ENCODE measurements around the gene INHBB.

INHBB gene

DNA sequence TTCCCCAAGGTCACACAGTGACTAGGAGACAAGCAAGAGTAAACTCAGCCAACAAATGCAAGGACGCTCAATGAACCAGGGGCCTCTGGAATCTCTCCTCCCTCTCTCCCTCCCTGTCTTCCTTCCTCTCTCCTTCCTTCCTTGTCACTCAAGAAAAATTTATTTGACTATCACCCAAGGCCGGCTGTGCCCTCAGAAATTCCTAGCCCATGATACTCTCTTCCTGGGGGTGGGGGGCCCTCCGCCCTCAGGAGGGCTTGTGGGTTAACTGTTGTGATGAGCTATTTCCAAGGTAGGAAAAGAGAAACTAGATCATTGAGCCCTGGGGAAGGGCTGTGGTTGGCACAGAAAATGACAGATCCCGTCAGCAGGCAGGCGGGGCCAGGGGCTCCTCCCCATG is 21.7 kb downstream of the INHBB start:
- H3K27ac ChIP-seq, result no peak overlapping the region

GRCh38 chr2:120368086-120368485 is 22.1 kb downstream of the INHBB start:
- TF ChIP-seq ZFX (IDR thresholded peaks at IDR 0.05; ENCODE audit: borderline replicate concordance), result no peak
- TF ChIP-seq, protein P1, sequence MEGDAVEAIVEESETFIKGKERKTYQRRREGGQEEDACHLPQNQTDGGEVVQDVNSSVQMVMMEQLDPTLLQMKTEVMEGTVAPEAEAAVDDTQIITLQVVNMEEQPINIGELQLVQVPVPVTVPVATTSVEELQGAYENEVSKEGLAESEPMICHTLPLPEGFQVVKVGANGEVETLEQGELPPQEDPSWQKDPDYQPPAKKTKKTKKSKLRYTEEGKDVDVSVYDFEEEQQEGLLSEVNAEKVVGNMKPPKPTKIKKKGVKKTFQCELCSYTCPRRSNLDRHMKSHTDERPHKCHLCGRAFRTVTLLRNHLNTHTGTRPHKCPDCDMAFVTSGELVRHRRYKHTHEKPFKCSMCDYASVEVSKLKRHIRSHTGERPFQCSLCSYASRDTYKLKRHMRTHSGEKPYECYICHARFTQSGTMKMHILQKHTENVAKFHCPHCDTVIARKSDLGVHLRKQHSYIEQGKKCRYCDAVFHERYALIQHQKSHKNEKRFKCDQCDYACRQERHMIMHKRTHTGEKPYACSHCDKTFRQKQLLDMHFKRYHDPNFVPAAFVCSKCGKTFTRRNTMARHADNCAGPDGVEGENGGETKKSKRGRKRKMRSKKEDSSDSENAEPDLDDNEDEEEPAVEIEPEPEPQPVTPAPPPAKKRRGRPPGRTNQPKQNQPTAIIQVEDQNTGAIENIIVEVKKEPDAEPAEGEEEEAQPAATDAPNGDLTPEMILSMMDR (IDR thresholded peaks at IDR 0.05), result no peak
- H3K27ac ChIP-seq, result no peak overlapping the region

More for the DNA sequence above, 21.7 kb downstream of the INHBB start:
- TF ChIP-seq ZFX (IDR thresholded peaks at IDR 0.05; ENCODE audit: borderline replicate concordance), result no peak
- TF ChIP-seq, protein P1 (IDR thresholded peaks at IDR 0.05), result no peak

DNA sequence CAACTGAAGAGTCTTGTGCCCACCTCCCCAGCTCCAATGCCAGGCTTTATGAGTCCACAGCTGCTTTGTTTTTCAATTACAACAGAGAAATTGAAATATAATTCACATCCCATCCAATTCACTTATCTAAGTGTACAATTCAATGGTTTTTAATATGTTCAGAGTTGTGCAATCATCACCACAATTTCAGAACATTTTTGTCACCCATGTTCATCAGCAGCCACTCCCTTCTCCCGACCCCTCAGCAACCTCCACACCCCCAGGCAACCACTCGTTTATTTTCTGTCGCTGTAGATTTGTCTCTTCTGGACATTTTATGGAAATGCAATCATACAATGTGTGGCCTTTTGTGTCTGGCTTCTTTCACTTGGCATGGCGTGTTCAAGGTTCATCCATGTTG is 23.3 kb downstream of the INHBB start:
- TF ChIP-seq, protein P1 (IDR thresholded peaks at IDR 0.05), result no peak
- TF ChIP-seq ZFX (IDR thresholded peaks at IDR 0.05; ENCODE audit: borderline replicate concordance), result no peak
- H3K27ac ChIP-seq, result no peak overlapping the region

GRCh38 chr2:120371969-120372625 is 26.2 kb downstream of the INHBB start:
- TF ChIP-seq, protein P1 (IDR thresholded peaks at IDR 0.05), result no peak
- TF ChIP-seq ZFX (IDR thresholded peaks at IDR 0.05; ENCODE audit: borderline replicate concordance), result no peak
- H3K27ac ChIP-seq, result no peak overlapping the region

- TF ChIP-seq ZFX (IDR thresholded peaks at IDR 0.05; ENCODE audit: borderline replicate concordance), result no peak
- TF ChIP-seq, protein P1 (IDR thresholded peaks at IDR 0.05), result no peak
Observed at GRCh38 chr2:120372816-120373215, 26.9 kb downstream of the INHBB start.

GRCh38 chr2:120373424-120373823 is 27.5 kb downstream of the INHBB start:
- H3K27ac ChIP-seq, result no peak overlapping the region
- TF ChIP-seq, protein P1 (IDR thresholded peaks at IDR 0.05), result no peak
- no peak for TF ChIP-seq ZFX (IDR thresholded peaks at IDR 0.05; ENCODE audit: borderline replicate concordance)

More at GRCh38 chr2:120372816-120373215, 26.9 kb downstream of the INHBB start:
- no peak overlapping the region for H3K27ac ChIP-seq

- H3K27ac ChIP-seq, result no peak overlapping the region
- no peak for TF ChIP-seq ZFX (IDR thresholded peaks at IDR 0.05; ENCODE audit: borderline replicate concordance)
- TF ChIP-seq, protein P1 (IDR thresholded peaks at IDR 0.05), result no peak
Observed at GRCh38 chr2:120374821-120375220, 28.9 kb downstream of the INHBB start.
